H1 (cell line): ENCODE results near the gene TMPRSS4.

Experiments used
- CBX5 ChIP-seq: fragments of 300-800, 300-1000 bp; sonication (generic); IDR thresholded peaks from 2 replicates; pipeline ENCODE4 v1.7.1; 2016; ENCODE audit warnings: antibody characterized with exemption, low read length, low read depth
- CEBPB ChIP-seq: IDR thresholded peaks from 2 replicates; pipeline ENCODE4 v1.6.1; 2012; ENCODE audit warnings: low read depth, low read length
- CTCF ChIP-seq, 3 experiments: IDR thresholded peaks; 1 replicate in 2 of 3; 2 replicates in 1 of 3; pipeline versions ENCODE4 v1.5.1 to v1.6.1; 2011; ENCODE audit warnings: low read length in 3 of 3, mild to moderate bottlenecking in 3 of 3, inconsistent platforms in 2 of 3, low read depth in 1 of 3, moderate library complexity in 1 of 3; ENCODE audit not compliant: insufficient read depth in 1 of 3; ENCODE audit errors: control extremely low read depth in 1 of 3
- FOSL1 ChIP-seq: IDR thresholded peaks from 2 replicates; pipeline ENCODE4 v1.6.1; 2011; ENCODE audit warnings: mild to moderate bottlenecking, low read depth, low read length, moderate library complexity; ENCODE audit not compliant: insufficient read depth
- POLR2AphosphoS5 ChIP-seq: IDR thresholded peaks from 2 replicates; pipeline ENCODE4 v1.6.1; 2011; ENCODE audit warnings: low read depth, low read length
- RXRA ChIP-seq: IDR thresholded peaks from 2 replicates; pipeline ENCODE4 v1.6.1; 2011; ENCODE audit warnings: low read depth, mild to moderate bottlenecking, low read length, moderate library complexity; ENCODE audit not compliant: insufficient read depth
- SP1 ChIP-seq: IDR thresholded peaks from 2 replicates; pipeline ENCODE4 v1.6.1; 2011; ENCODE audit warnings: low read depth, low read length
- TAF7 ChIP-seq: optimal IDR thresholded peaks from 2 replicates; pipeline ENCODE3; 2011; ENCODE audit warnings: low read depth, mild to moderate bottlenecking, inconsistent platforms, low read length, moderate library complexity, borderline replicate concordance
- TCF12 ChIP-seq: IDR thresholded peaks from 2 replicates; pipeline ENCODE4 v1.6.1; 2011; ENCODE audit warnings: low read depth, mild to moderate bottlenecking, low read length
- ZNF274 ChIP-seq: IDR thresholded peaks from 2 replicates; pipeline ENCODE4 v1.7.0; 2012; ENCODE audit warnings: low read length, borderline replicate concordance; ENCODE audit errors: extremely low read depth

GRCh38 chr11:118104491-118104890 is 27.6 kb downstream of the TMPRSS4 start:
- TF ChIP-seq FOSL1 = no peak
- TF ChIP-seq POLR2AphosphoS5 = no peak
- TF ChIP-seq CTCF (IDR thresholded peaks at IDR 0.05; ENCODE audit: control extremely low read depth in 1 of 3, insufficient read depth in 1 of 3, low read depth in 1 of 3, low read length in 3 of 3) = no peak
- TF ChIP-seq CBX5 = no peak
- no peak for TF ChIP-seq SP1
- no peak for TF ChIP-seq TAF7
- no peak for TF ChIP-seq TCF12
- TF ChIP-seq ZNF274 = no peak
- TF ChIP-seq CEBPB = no peak
- TF ChIP-seq RXRA = no peak
